VCaP (cell line): ENCODE data around the gene DHRS2.

ENCODE experiments used
- H3K27ac ChIP-seq: fragments of 450-650 bp; 2 replicates; pipeline ENCODE4 v1.5.1; 2017
- TF ChIP-seq, protein P1 (sequence below): fragments of 450-650 bp; conservative IDR thresholded peaks from 2 replicates; pipeline ENCODE4 v1.5.1; 2017; ENCODE audit warnings: mild to moderate bottlenecking, moderate library complexity

DHRS2 gene

DNA sequence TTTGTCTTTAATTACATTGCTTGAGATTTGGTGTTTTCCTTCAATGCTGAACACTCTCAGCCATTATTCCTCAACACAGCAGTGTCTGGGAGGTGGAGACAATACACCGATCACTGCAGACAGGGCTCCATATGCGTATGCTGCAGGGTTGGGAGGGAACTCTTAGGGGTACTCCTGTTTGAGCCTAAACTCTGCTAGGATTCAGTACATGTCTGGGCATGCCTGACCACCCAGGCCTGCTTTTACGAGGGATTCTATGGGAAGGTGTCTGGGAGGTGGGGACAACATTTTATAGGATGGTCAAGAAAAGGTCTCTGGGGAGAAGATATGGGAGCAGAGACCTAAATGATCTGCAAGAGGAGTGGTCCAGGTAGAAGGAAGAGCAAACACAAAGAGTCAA is 34.3 kb downstream of the DHRS2 start:
- TF ChIP-seq, protein P1, sequence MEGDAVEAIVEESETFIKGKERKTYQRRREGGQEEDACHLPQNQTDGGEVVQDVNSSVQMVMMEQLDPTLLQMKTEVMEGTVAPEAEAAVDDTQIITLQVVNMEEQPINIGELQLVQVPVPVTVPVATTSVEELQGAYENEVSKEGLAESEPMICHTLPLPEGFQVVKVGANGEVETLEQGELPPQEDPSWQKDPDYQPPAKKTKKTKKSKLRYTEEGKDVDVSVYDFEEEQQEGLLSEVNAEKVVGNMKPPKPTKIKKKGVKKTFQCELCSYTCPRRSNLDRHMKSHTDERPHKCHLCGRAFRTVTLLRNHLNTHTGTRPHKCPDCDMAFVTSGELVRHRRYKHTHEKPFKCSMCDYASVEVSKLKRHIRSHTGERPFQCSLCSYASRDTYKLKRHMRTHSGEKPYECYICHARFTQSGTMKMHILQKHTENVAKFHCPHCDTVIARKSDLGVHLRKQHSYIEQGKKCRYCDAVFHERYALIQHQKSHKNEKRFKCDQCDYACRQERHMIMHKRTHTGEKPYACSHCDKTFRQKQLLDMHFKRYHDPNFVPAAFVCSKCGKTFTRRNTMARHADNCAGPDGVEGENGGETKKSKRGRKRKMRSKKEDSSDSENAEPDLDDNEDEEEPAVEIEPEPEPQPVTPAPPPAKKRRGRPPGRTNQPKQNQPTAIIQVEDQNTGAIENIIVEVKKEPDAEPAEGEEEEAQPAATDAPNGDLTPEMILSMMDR, result no peak
- no peak overlapping the region for H3K27ac ChIP-seq

DNA sequence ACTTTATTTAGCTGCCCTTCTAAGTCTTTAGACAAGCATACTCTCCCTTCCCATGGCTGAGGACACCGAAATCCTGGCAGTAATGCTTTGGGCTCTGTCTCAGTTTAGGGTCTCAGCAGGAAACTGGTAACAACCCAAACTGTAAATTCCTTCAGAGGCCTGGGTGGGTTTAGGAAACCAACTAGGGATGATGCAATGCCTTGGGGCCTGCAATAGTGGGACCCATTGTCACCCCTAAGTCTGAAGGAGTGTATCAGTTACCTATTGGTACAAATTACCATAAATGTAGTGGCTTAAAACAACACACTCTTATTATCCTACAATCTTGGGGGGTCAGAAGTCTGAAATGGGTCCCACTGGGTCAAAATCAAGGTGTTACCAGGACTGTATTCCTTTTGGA is 36.0 kb downstream of the DHRS2 start:
- H3K27ac ChIP-seq, result no peak overlapping the region
- TF ChIP-seq, protein P1, result no peak

DNA sequence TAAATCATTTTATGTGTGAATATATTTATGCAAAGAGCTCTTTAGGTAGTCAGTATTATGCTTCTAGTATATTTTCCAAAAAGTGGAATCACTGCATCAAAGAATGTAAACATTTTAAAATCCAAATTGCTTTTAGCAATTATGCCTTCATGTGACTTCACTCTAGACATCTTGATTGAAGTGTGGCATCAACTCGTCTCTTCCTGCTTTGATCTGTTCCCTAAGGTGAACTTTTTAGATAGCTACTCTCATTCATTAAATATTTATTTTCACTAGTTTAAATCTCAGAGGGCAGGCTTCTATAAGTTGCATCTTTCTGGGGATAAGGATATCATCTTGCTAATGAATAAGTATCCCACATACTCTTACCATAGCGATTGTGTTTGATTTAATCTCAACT is 39.2 kb downstream of the DHRS2 start:
- H3K27ac ChIP-seq, result no peak overlapping the region
- TF ChIP-seq, protein P1, result no peak

DNA sequence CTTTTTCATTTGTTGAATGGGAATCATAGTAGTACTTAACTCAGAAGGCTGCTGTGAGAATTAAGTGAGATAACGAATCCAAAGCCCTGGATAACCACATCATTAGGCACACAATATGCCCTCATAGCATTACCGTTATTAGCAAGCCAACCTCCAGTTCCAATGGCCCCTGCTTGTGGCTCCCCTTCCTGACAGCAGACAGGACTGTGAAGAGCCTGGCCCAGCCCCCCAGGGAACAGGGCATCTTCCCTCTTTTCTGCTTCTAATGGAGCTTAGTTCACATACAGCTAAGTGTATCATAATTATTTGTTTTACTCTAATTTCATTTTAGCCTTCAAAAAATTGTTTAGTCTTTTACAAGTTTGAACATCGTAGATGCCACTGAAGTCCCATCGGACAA is 39.7 kb downstream of the DHRS2 start:
- H3K27ac ChIP-seq, result no peak overlapping the region
- TF ChIP-seq, protein P1, result no peak

DNA sequence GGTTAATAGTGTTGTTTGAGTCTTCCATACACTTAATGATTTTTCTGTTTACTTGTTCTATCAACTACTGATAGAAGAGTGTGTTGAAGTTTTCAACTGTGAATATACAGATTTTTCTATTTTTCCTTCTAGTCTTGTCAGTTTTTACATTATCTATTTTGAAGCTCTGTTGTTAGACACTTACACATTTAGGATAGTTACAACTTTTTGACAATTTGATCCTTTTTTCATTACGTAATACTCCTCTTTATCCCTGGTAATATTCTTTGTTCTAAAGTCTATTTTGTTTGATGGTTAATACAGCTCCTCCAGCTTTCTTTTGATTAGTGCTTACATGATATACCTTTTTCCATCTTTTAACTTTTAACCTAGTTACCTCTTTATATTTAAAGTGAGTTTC is 45.2 kb downstream of the DHRS2 start:
- H3K27ac ChIP-seq, result no peak overlapping the region
- TF ChIP-seq, protein P1, result no peak

DNA sequence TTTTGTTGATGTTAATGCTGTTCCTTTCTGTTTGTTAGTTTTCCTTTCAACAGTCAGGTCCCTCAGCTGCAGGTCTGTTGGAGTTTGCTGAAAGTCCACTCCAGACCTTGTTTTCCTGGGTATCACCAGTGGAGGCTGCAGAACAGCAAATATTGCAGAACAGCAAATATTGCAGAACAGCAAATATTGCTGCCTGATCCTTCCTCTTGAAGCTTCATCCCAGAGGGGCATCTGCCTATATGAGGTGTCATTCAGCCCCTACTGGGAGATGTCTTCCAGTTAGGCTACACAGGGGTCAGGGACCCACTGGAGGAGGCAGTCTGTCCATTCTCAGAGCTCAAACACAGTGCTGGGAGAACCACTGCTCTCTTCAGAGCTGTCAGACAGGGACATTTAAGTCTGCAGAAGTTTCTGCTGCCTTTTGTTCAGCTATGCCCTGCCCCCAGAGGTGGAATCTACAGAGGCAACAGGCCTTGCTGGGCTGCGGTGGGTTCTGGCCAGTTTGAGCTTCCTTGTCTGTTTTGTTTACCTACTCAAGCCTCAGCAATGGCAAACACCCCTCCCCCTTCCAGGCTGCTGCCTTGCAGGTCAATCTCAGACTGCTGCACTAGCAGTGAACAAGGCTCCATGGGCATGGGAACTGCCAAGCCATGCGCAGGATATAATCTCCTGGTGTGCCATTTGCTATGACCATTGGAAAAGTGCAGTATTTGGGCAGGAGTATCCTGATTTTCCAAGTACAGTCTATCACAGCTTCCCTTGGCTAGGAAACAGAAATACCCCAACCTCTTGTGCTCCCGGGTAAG is 53.7 kb downstream of the DHRS2 start:
- H3K27ac ChIP-seq, result peak overlapping the region; percentile 32

DNA sequence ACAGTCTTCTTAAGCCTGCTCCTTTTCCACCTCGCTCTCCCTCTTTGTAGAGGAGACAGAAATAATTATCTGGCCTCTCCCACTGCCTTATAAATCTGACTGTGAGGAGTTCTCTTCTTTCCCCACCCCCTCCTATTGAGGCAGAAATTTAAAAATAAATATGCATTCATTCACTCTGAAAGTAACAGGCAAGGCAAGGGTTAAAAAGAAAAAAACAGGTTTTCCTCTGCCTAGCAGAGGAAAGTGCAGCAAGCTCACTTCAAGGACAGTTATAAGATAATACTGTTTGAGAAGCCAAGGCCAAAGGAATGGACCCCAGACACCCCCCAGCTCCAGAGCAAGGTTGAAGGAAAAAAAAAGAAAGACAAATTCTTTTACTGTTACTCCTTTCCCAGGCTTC is 56.3 kb downstream of the DHRS2 start:
- H3K27ac ChIP-seq, result no peak overlapping the region
- TF ChIP-seq, protein P1, result no peak

DNA sequence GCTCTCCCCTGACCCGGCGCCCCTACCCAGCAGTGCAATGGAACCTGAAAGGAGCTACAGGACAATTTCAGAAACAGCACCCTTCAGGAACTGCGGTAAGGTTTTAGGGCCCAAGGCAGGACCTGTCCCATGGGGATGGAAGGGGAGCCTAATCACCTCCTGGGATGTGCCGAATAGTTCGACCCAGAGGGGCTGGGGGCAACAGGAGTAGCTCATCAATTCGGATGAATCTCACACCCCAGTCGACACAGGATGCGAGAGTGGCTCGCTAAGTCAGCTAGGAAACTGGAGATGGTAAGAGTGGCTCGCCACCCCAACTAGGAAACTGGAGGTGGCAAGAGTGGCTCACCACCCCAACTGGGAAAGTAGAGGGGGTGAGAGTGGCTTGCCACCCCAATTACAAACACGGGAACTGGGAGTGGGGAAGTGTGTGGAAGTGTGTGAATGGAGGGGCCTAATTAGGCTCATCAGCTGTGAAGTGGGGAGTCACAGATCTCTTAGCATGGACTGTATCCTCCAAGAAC is 57.1 kb downstream of the DHRS2 start:
- no peak overlapping the region for H3K27ac ChIP-seq
- TF ChIP-seq, protein P1, result no peak
